ENCODE measurements around the gene PPM1D. TPM values are rescaled to one million over a fixed set of nuclear protein-coding genes. Genes with fewer than 3 reads are reported as not detected.

PPM1D gene
- total and polyA plus RNA-seq, 2 of the 13 experiments (the other 11 are each of a cell fraction or from before 2014, with no cell fraction given): 8.0 to 26.2 TPM

DNA sequence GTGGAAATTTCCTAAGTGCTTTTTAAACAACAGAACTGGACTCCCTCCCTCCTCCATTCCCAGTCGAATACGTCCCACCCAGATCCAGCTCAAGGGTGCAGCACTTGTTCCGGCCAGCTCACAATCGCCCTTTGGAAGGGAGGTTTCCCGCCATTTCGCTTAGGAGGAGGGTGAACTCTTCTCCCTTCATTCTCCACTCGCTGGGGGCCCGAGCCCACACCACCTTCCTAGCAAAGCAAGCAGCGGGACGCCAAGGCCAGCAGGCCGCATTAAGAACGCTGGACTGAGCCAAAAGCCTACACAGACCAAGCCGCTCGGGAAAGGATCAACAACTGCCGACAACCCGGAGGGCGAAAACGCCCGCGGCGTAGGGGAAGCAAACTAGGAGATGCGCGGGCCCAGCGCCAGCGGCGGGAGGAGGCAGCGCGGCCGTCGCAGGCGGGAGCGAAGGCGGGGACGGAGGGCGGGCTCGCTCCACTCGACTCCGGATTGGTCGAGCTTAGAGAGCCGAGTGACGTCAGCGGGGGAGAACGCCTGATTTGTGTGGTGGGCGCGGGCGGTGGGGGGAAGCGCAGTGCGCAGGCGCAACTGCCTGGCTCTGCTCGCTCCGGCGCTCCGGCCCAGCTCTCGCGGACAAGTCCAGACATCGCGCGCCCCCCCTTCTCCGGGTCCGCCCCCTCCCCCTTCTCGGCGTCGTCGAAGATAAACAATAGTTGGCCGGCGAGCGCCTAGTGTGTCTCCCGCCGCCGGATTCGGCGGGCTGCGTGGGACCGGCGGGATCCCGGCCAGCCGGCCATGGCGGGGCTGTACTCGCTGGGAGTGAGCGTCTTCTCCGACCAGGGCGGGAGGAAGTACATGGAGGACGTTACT is at the start of gene PPM1D (continued):
- TF ChIP-seq, protein P1, sequence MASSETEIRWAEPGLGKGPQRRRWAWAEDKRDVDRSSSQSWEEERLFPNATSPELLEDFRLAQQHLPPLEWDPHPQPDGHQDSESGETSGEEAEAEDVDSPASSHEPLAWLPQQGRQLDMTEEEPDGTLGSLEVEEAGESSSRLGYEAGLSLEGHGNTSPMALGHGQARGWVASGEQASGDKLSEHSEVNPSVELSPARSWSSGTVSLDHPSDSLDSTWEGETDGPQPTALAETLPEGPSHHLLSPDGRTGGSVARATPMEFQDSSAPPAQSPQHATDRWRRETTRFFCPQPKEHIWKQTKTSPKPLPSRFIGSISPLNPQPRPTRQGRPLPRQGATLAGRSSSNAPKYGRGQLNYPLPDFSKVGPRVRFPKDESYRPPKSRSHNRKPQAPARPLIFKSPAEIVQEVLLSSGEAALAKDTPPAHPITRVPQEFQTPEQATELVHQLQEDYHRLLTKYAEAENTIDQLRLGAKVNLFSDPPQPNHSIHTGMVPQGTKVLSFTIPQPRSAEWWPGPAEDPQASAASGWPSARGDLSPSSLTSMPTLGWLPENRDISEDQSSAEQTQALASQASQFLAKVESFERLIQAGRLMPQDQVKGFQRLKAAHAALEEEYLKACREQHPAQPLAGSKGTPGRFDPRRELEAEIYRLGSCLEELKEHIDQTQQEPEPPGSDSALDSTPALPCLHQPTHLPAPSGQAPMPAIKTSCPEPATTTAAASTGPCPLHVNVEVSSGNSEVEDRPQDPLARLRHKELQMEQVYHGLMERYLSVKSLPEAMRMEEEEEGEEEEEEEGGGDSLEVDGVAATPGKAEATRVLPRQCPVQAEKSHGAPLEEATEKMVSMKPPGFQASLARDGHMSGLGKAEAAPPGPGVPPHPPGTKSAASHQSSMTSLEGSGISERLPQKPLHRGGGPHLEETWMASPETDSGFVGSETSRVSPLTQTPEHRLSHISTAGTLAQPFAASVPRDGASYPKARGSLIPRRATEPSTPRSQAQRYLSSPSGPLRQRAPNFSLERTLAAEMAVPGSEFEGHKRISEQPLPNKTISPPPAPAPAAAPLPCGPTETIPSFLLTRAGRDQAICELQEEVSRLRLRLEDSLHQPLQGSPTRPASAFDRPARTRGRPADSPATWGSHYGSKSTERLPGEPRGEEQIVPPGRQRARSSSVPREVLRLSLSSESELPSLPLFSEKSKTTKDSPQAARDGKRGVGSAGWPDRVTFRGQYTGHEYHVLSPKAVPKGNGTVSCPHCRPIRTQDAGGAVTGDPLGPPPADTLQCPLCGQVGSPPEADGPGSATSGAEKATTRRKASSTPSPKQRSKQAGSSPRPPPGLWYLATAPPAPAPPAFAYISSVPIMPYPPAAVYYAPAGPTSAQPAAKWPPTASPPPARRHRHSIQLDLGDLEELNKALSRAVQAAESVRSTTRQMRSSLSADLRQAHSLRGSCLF (CRISPR knock-in tag; IDR thresholded peaks at IDR 0.05; ENCODE audit: borderline replicate concordance): peak; percentile 95; the same call in 1 of the 2 replicates
- TF ChIP-seq ZNF652 (CRISPR knock-in tag; IDR thresholded peaks at IDR 0.05; ENCODE audit: borderline replicate concordance, low read depth): 0 out of 2 replicates have a peak, but pooled peaks have one; percentile 26
- TF ChIP-seq NR2F1 (CRISPR knock-in tag; IDR thresholded peaks at IDR 0.05): no peak
- peak; percentile 80 for TF ChIP-seq BORCS8-MEF2B (CRISPR knock-in tag; IDR thresholded peaks at IDR 0.05)
- no peak for TF ChIP-seq ZNF282 (IDR thresholded peaks at IDR 0.05; ENCODE audit: partially characterized antibody)
- peak; percentile 57; the same call in 1 of the 2 replicates for TF ChIP-seq SRF (IDR thresholded peaks at IDR 0.05; ENCODE audit: low read depth, low read length)
- no peak; the same call in 1 of the 2 replicates for TF ChIP-seq ZKSCAN5 (CRISPR knock-in tag; IDR thresholded peaks at IDR 0.05)
- peak; percentile 82 for TF ChIP-seq SP2 (CRISPR knock-in tag; IDR thresholded peaks at IDR 0.05)
- TF ChIP-seq, protein P2, sequence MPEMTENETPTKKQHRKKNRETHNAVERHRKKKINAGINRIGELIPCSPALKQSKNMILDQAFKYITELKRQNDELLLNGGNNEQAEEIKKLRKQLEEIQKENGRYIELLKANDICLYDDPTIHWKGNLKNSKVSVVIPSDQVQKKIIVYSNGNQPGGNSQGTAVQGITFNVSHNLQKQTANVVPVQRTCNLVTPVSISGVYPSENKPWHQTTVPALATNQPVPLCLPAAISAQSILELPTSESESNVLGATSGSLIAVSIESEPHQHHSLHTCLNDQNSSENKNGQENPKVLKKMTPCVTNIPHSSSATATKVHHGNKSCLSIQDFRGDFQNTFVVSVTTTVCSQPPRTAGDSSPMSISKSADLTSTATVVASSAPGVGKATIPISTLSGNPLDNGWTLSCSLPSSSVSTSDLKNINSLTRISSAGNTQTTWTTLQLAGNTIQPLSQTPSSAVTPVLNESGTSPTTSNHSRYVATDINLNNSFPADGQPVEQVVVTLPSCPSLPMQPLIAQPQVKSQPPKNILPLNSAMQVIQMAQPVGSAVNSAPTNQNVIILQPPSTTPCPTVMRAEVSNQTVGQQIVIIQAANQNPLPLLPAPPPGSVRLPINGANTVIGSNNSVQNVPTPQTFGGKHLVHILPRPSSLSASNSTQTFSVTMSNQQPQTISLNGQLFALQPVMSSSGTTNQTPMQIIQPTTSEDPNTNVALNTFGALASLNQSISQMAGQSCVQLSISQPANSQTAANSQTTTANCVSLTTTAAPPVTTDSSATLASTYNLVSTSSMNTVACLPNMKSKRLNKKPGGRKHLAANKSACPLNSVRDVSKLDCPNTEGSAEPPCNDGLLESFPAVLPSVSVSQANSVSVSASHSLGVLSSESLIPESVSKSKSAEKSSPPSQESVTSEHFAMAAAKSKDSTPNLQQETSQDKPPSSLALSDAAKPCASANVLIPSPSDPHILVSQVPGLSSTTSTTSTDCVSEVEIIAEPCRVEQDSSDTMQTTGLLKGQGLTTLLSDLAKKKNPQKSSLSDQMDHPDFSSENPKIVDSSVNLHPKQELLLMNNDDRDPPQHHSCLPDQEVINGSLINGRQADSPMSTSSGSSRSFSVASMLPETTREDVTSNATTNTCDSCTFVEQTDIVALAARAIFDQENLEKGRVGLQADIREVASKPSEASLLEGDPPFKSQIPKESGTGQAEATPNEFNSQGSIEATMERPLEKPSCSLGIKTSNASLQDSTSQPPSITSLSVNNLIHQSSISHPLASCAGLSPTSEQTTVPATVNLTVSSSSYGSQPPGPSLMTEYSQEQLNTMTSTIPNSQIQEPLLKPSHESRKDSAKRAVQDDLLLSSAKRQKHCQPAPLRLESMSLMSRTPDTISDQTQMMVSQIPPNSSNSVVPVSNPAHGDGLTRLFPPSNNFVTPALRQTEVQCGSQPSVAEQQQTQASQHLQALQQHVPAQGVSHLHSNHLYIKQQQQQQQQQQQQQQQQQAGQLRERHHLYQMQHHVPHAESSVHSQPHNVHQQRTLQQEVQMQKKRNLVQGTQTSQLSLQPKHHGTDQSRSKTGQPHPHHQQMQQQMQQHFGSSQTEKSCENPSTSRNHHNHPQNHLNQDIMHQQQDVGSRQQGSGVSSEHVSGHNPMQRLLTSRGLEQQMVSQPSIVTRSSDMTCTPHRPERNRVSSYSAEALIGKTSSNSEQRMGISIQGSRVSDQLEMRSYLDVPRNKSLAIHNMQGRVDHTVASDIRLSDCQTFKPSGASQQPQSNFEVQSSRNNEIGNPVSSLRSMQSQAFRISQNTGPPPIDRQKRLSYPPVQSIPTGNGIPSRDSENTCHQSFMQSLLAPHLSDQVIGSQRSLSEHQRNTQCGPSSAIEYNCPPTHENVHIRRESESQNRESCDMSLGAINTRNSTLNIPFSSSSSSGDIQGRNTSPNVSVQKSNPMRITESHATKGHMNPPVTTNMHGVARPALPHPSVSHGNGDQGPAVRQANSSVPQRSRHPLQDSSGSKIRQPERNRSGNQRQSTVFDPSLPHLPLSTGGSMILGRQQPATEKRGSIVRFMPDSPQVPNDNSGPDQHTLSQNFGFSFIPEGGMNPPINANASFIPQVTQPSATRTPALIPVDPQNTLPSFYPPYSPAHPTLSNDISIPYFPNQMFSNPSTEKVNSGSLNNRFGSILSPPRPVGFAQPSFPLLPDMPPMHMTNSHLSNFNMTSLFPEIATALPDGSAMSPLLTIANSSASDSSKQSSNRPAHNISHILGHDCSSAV (CRISPR knock-in tag; IDR thresholded peaks at IDR 0.05; ENCODE audit: borderline replicate concordance): peak; percentile 70
- no peak for TF ChIP-seq SOX6 (IDR thresholded peaks at IDR 0.05)
- peak; percentile 84 for TF ChIP-seq SOX6 (CRISPR knock-in tag; IDR thresholded peaks at IDR 0.05)
- peak; percentile 67 for TF ChIP-seq SNAPC2 (CRISPR knock-in tag; IDR thresholded peaks at IDR 0.05)
- peak; percentile 83 for TF ChIP-seq ZKSCAN1 (IDR thresholded peaks at IDR 0.05; ENCODE audit: low read length)
- peak; percentile 86 for TF ChIP-seq GABPB1 (CRISPR knock-in tag; IDR thresholded peaks at IDR 0.05)
- no peak for TF ChIP-seq THYN1 (CRISPR knock-in tag; IDR thresholded peaks at IDR 0.05; ENCODE audit: borderline replicate concordance, low read depth)
- peak; percentile 73; the same call in 1 of the 2 replicates for TF ChIP-seq ZNF292 (CRISPR knock-in tag; IDR thresholded peaks at IDR 0.05; ENCODE audit: borderline replicate concordance, low read depth)

Measured in HepG2 (cell line).